HT1080 (cell line): Measurements from ENCODE around the gene SESN3. TPM values are rescaled to one million over a fixed set of nuclear protein-coding genes. Genes with fewer than 3 reads are reported as not detected.
"Not testable (repeated sequence)": the region's sequence is repeated elsewhere in the genome, so short reads cannot be mapped to it uniquely, and the experiment has no call there.

Experiments used
- DNase-seq: peaks from one replicate; pipeline ENCODE4 v3.0.0-alpha.2; 2015; ENCODE audit warnings: low read depth
- total RNA-seq: library from RNA; depleted of rRNA; stranded (reverse); fragments of >200 nt; shearing (Covaris generic); gene quantifications from 2 replicates; pipeline ENCODE4 v1.2.3, GENCODE V29; 2014

The SESN3 gene
- total RNA-seq, 1 experiment from 2014 or later = 1.5 TPM

- no peak for DNase-seq
Observed at GRCh38 chr11:95153857-95154246, 77.2 kb downstream of the SESN3 start.

- no peak for DNase-seq
Observed at GRCh38 chr11:95152876-95153856, 77.8 kb downstream of the SESN3 start.

- DNase-seq = peak; percentile 56
Observed at GRCh38 chr11:95150956-95151684, 79.9 kb downstream of the SESN3 start.

GRCh38 chr11:95149651-95150364 is 81.2 kb downstream of the SESN3 start:
- DNase-seq = peak; percentile 94

GRCh38 chr11:95148938-95149337 is 82.1 kb downstream of the SESN3 start:
- DNase-seq = no peak

GRCh38 chr11:95148406-95148805 is 82.6 kb downstream of the SESN3 start:
- no peak for DNase-seq

GRCh38 chr11:95147364-95147905 is 83.6 kb downstream of the SESN3 start:
- peak; percentile 97 for DNase-seq

GRCh38 chr11:95145430-95146060 is 85.5 kb downstream of the SESN3 start:
- no peak for DNase-seq

- DNase-seq = peak; percentile 65
Observed at GRCh38 chr11:95144313-95145235, 86.4 kb downstream of the SESN3 start.

GRCh38 chr11:95143106-95143681 is 87.8 kb downstream of the SESN3 start:
- no peak for DNase-seq

GRCh38 chr11:95142431-95142830 is 88.6 kb downstream of the SESN3 start:
- no peak for DNase-seq

- DNase-seq = no peak
Observed at GRCh38 chr11:95140397-95141033, 90.5 kb downstream of the SESN3 start.

- no peak for DNase-seq
Observed at GRCh38 chr11:95138448-95138847, 92.6 kb downstream of the SESN3 start.

- DNase-seq = no peak
Observed at GRCh38 chr11:95137299-95137698, 93.7 kb downstream of the SESN3 start.

GRCh38 chr11:95136747-95137146 is 94.3 kb downstream of the SESN3 start:
- not testable (repeated sequence) for DNase-seq

GRCh38 chr11:95135880-95136279 is 95.1 kb downstream of the SESN3 start:
- no peak for DNase-seq

GRCh38 chr11:95135155-95135554 is 95.8 kb downstream of the SESN3 start:
- DNase-seq = no peak

GRCh38 chr11:95134491-95134890 is 96.5 kb downstream of the SESN3 start:
- DNase-seq = peak; percentile 88

- DNase-seq = peak; percentile 58
Observed at GRCh38 chr11:95132956-95133355, 98.0 kb downstream of the SESN3 start.
